B cell (primary cell): ENCODE results near the gene EDNRA. TPM values are rescaled to one million over a fixed set of nuclear protein-coding genes. Genes with fewer than 3 reads are reported as not detected.

Experiments used
- ATAC-seq: fragments of 200-7000 bp; cut with Tn5 transposase; one replicate; pipeline ENCODE4 v1.10.0; 2021; ENCODE audit warnings: low read depth, mild to moderate bottlenecking, moderate number of reproducible peaks, moderate library complexity
- CTCF ChIA-PET: fragments of 350-600 bp; sonication (Branson Sonifier 250); formaldehyde crosslinking; loops from one replicate; lab custom pipeline; 2021; ENCODE audit warnings: antibody characterized with exemption, inconsistent platforms; lab: Charles Lee
- POLR2A ChIA-PET: fragments of 350-600 bp; sonication (Branson Sonifier 250); formaldehyde crosslinking; loops from one replicate; lab custom pipeline; 2021; ENCODE audit warnings: antibody characterized with exemption; lab: Charles Lee
- DNase-seq: peaks from one replicate; pipeline ENCODE4 v3.0.0; 2013
- H2AFZ ChIP-seq: 2 replicates; pipeline ENCODE4 v1.6.1; 2012; ENCODE audit warnings: mild to moderate bottlenecking, low read depth, low read length; ENCODE audit not compliant: insufficient read depth, poor library complexity, severe bottlenecking
- H3K27ac ChIP-seq, 2 donors: 1 replicate in 1 of 2; 2 replicates in 1 of 2; pipeline ENCODE4 v1.5.1; 2012 to 2013; ENCODE audit warnings: low read length in 2 of 2, mild to moderate bottlenecking in 2 of 2, moderate library complexity in 1 of 2
- H3K27me3 ChIP-seq, 4 experiments: fragments of 200-600 bp in 1 of 4; sonication (generic) in 1 of 4; replicated peaks in 1 of 4; 1 replicate in 2 of 4; 2 replicates in 2 of 4; pipeline versions ENCODE4 v1.6.1 to v1.7.0; 2013 to 2016; ENCODE audit warnings: low read length in 3 of 4, mild to moderate bottlenecking in 2 of 4, mixed read lengths in 1 of 4, moderate library complexity in 1 of 4; ENCODE audit not compliant: insufficient read depth in 4 of 4, control insufficient read depth in 3 of 4; ENCODE audit errors: control extremely low read depth in 1 of 4
- H3K36me3 ChIP-seq, 2 experiments: replicated peaks in 1 of 2; 1 replicate in 1 of 2; 2 replicates in 1 of 2; pipeline versions ENCODE4 v1.6.1 to v1.7.1; 2013; ENCODE audit warnings: low read length in 1 of 2; ENCODE audit not compliant: insufficient read depth in 2 of 2, control insufficient read depth in 1 of 2; ENCODE audit errors: control extremely low read depth in 1 of 2, extremely low read depth in 1 of 2
- H3K4me1 ChIP-seq, 2 donors: fragments of 200-600 bp in 1 of 2; sonication (generic) in 1 of 2; 1 replicate in 1 of 2; 2 replicates in 1 of 2; pipeline versions ENCODE4 v1.5.1 to v1.6.1; 2013 to 2017; ENCODE audit warnings: low read length in 2 of 2; ENCODE audit not compliant: control insufficient read depth in 2 of 2, insufficient read depth in 2 of 2
- H3K4me2 ChIP-seq: replicated peaks from 2 replicates; pipeline ENCODE3; 2012; ENCODE audit warnings: mild to moderate bottlenecking, low read depth, low read length; ENCODE audit not compliant: poor library complexity, severe bottlenecking
- H3K4me3 ChIP-seq, 5 experiments: fragments of 200-600 bp in 1 of 5; sonication (generic) in 1 of 5; 1 replicate in 3 of 5; 2 replicates in 2 of 5; pipeline versions ENCODE4 v1.5.1 to v1.7.0; 2011 to 2016; ENCODE audit warnings: low read length in 4 of 5, mild to moderate bottlenecking in 4 of 5, low read depth in 2 of 5, control low read depth in 1 of 5, moderate library complexity in 1 of 5; ENCODE audit not compliant: insufficient read depth in 1 of 5; ENCODE audit errors: control extremely low read depth in 1 of 5, extremely low read depth in 1 of 5
- H3K79me2 ChIP-seq: fragments of 200-600 bp; sonication (generic); one replicate; pipeline ENCODE4 v1.6.0; 2016; ENCODE audit warnings: low read length; ENCODE audit not compliant: control insufficient read depth, insufficient read depth
- H3K9ac ChIP-seq: fragments of 200-600 bp; sonication (generic); 2 replicates; pipeline ENCODE4 v1.6.1; 2017; ENCODE audit warnings: mild to moderate bottlenecking, low read length, moderate library complexity
- H3K9me3 ChIP-seq, 3 donors: one replicate each; pipeline versions ENCODE4 v1.6.1 to v1.7.1; 2013; ENCODE audit warnings: low read length in 2 of 3; ENCODE audit not compliant: control insufficient read depth in 2 of 3, insufficient read depth in 1 of 3; ENCODE audit errors: control extremely low read depth in 1 of 3
- H4K20me1 ChIP-seq: 2 replicates; pipeline ENCODE4 v1.6.0; 2012; ENCODE audit warnings: mild to moderate bottlenecking, low read length; ENCODE audit not compliant: insufficient read depth, control insufficient read depth, poor library complexity, severe bottlenecking
- H3K27ac Mint-ChIP-seq: one replicate; pipeline ENCODE4 v1.8.0; 2021; ENCODE audit warnings: mixed read lengths
- H3K27me3 Mint-ChIP-seq: one replicate; pipeline ENCODE4 v1.8.0; 2021; ENCODE audit warnings: mixed read lengths
- H3K4me1 Mint-ChIP-seq: one replicate; pipeline ENCODE4 v1.8.0; 2021; ENCODE audit warnings: mixed read lengths
- H3K4me3 Mint-ChIP-seq: one replicate; pipeline ENCODE4 v1.8.0; 2021; ENCODE audit warnings: mixed read lengths
- H3K9me3 Mint-ChIP-seq: one replicate; pipeline ENCODE4 v1.8.0; 2022; ENCODE audit warnings: mixed read lengths; ENCODE audit not compliant: insufficient read depth
- CTCF ChIP-seq: fragments of 200-600 bp; IDR thresholded peaks from one replicate; pipeline ENCODE4 v1.8.0; 2022; ENCODE audit warnings: antibody characterized with exemption, mild to moderate bottlenecking
- EZH2 ChIP-seq: IDR thresholded peaks from 2 replicates; pipeline ENCODE4 v1.6.1; 2012; ENCODE audit warnings: borderline replicate concordance, low read depth, mild to moderate bottlenecking, moderate library complexity, low read length; ENCODE audit not compliant: insufficient read depth, poor library complexity, severe bottlenecking
- WGBS: methylation state at CpG from one replicate; pipeline ENCODE4 v1.1.5; 2013; ENCODE audit warnings: missing lambda C conversion rate; ENCODE audit not compliant: insufficient coverage; 5-methylcytosine and 5-hydroxymethylcytosine counted together
- intact Hi-C: fragments of 100-400 bp; cut with micrococcal nuclease; formaldehyde crosslinking; loops from one replicate; pipeline ENCODE4 v1.10.0; 2022
- polyA plus RNA-seq: library from polyadenylated mRNA; depleted of rRNA; stranded (reverse); fragments of >200 nt; gene quantifications from 2 replicates; pipeline ENCODE4 v1.2.3, GENCODE V29; 2012
- total RNA-seq, 2 donors: library from RNA; stranded (reverse); fragments of 120-200 nt in 1 of 2; gene quantifications; 1 replicate in 1 of 2; 2 replicates in 1 of 2; pipeline versions ENCODE4 v1.2.3 to v1.2.4, GENCODE V29; 2013 to 2022

Gene EDNRA
- total and polyA plus RNA-seq, 2 donors (not counting 1 experiment from before 2014, with no cell fraction given), result not detected

- no peaks in the 10 kb centered on the region for H3K9me3 ChIP-seq
- H3K27me3 ChIP-seq, result peaks cover 0 to 6% (median 0%) of the 10 kb centered on the region in 4 experiments
- no peak overlapping the region for H3K4me2 ChIP-seq
- H3K4me1 Mint-ChIP-seq, result no peaks in the 10 kb centered on the region
- POLR2A ChIA-PET, result no interaction called here
- ATAC-seq (no peak), DNase-seq (no peak)
- no peaks in the 10 kb centered on the region for H4K20me1 ChIP-seq
- H3K4me1 ChIP-seq, result no peaks in the 10 kb centered on the region
- no peaks in the 10 kb centered on the region for H3K79me2 ChIP-seq
- H2AFZ ChIP-seq, result no peak overlapping the region
- no peak overlapping the region for H3K27ac Mint-ChIP-seq
- no peak overlapping the region for H3K4me3 Mint-ChIP-seq
- H3K27ac ChIP-seq, result no peak overlapping the region
- intact Hi-C loops, result no loop called here
- CTCF ChIA-PET, result interaction anchor here (1.0 to 1.4 kb wide), 2 partner anchors 23 to 341 kb away, joined by 3 to 4 read pairs; no protein-coding TSS in a partner anchor
- WGBS, result no CpG with 5 or more reads among the region's 2 CpGs
- no peaks in the 10 kb centered on the region for H3K27me3 Mint-ChIP-seq
- H3K4me3 ChIP-seq, result no peak overlapping the region
- no peak overlapping the region for H3K9ac ChIP-seq
- H3K36me3 ChIP-seq, result no peaks in the 10 kb centered on the region
- H3K9me3 Mint-ChIP-seq, result no peaks in the 10 kb centered on the region
- TF ChIP-seq EZH2 (no peak), CTCF (no peak)
Observed at GRCh38 chr4:147525494-147526271, 44.8 kb downstream of the EDNRA start.

- CTCF ChIA-PET, result no interaction called here
- POLR2A ChIA-PET, result no interaction called here
Observed at GRCh38 chr4:147526272-147526654, 45.4 kb downstream of the EDNRA start.

More at GRCh38 chr4:147526272-147526654, 45.4 kb downstream of the EDNRA start:
- Histone ChIP-seq H3K4me3 (no peak overlapping the region), H3K9me3 (no peaks in the 10 kb centered on the region), H3K27ac (no peak overlapping the region), H3K27me3 (peaks cover 0 to 6% (median 0%) of the 10 kb centered on the region in 4 experiments), H4K20me1 (no peaks in the 10 kb centered on the region), H3K4me1 (no peaks in the 10 kb centered on the region), H3K4me2 (no peak overlapping the region), H2AFZ (no peak overlapping the region), H3K79me2 (no peaks in the 10 kb centered on the region), H3K9ac (no peak overlapping the region), H3K36me3 (no peaks in the 10 kb centered on the region)
- DNase-seq (no peak), ATAC-seq (no peak)
- Mint-ChIP-seq H3K4me3 (no peak overlapping the region), H3K27me3 (no peaks in the 10 kb centered on the region), H3K4me1 (no peaks in the 10 kb centered on the region), H3K27ac (no peak overlapping the region), H3K9me3 (no peaks in the 10 kb centered on the region)
- WGBS, result 94% methylated on average over 2 of the region's 2 CpGs
- TF ChIP-seq CTCF (no peak), EZH2 (no peak)
- intact Hi-C loops, result no loop called here
